Skeletal muscle tissue (tissue), 4 donors: Measurements from ENCODE around the gene RPS6KB2. TPM values are rescaled to one million over a fixed set of nuclear protein-coding genes. Genes with fewer than 3 reads are reported as not detected.

ENCODE experiments used
- H3K27ac ChIP-seq: one replicate; pipeline ENCODE4 v1.7.0; 2013; ENCODE audit warnings: mild to moderate bottlenecking, low read depth, low read length, inconsistent platforms
- H3K27me3 ChIP-seq, 3 donors: one replicate each; pipeline ENCODE4 v1.7.0; 2013; ENCODE audit warnings: low read length in 3 of 3; ENCODE audit not compliant: control insufficient read depth in 3 of 3, insufficient read depth in 3 of 3
- H3K36me3 ChIP-seq, 3 donors: one replicate each; pipeline ENCODE4 v1.7.0; 2013; ENCODE audit warnings: low read length in 3 of 3; ENCODE audit not compliant: control insufficient read depth in 3 of 3, insufficient read depth in 3 of 3
- H3K4me1 ChIP-seq, 3 donors: one replicate each; pipeline ENCODE4 v1.7.0; 2013; ENCODE audit warnings: low read length in 3 of 3, mild to moderate bottlenecking in 3 of 3; ENCODE audit not compliant: control insufficient read depth in 3 of 3, insufficient read depth in 3 of 3
- H3K4me3 ChIP-seq, 3 donors: one replicate each; pipeline ENCODE4 v1.7.0; 2013; ENCODE audit warnings: low read length in 3 of 3
- H3K9ac ChIP-seq, 3 donors: one replicate each; pipeline ENCODE4 v1.7.0; 2013; ENCODE audit warnings: low read length in 3 of 3, mild to moderate bottlenecking in 3 of 3, moderate library complexity in 2 of 3, low read depth in 1 of 3
- H3K9me3 ChIP-seq, 3 donors: one replicate each; pipeline ENCODE4 v1.7.0; 2013; ENCODE audit warnings: low read length in 3 of 3; ENCODE audit not compliant: control insufficient read depth in 3 of 3
- total RNA-seq: library from RNA; depleted of rRNA; stranded (reverse); fragments of >200 nt; gene quantifications from one replicate; pipeline ENCODE4 v1.2.3, GENCODE V29; 2014
- donor health status: Osteomylitis.

The RPS6KB2 gene
- total RNA-seq, 1 donor from 2014 or later, result 23.5 TPM

DNA sequence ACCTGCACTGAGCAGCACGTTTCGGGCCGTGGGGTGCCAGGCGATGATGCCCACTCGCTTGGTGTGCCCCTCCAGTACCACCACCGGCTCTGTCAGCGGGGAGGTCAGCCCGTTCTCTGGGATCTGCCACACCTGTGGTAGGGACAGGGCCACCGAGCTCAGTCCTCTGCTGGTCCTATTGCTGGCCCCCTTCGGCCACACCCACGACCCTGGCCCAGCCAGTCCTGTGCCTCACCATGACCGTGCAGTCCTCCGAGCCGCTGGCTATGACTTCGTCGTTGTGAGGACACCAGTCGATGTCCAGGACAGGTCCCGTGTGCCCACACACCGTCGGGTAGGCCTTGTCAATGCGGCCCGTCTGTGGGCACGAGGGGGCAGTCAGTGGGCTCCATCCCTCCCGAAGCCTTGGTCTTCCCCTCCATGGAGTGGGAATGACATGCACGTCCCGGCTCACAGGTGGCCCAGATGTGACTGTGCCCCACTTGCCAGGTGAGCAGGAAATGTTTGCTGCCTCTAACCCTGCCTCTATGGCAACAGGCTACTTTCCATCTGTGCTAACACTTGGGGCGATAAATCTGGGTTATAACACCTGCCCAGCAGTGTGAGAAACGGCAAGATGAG, 13.5 kb downstream of the RPS6KB2 start:
- peaks cover 25 to 38% (median 28%) of the 10 kb centered on the region in 3 donors for H3K4me1 ChIP-seq
- H3K4me3 ChIP-seq, result no peak overlapping the region
- H3K9ac ChIP-seq, result no peak overlapping the region
- peaks cover 4 to 12% (median 5%) of the 10 kb centered on the region in 3 donors for H3K36me3 ChIP-seq
- no peaks in the 10 kb centered on the region for H3K27me3 ChIP-seq
- no peaks in the 10 kb centered on the region for H3K9me3 ChIP-seq
- H3K27ac ChIP-seq, result no peak overlapping the region

- peak overlapping the region; percentile 74 to 84 (median 76) for H3K9ac ChIP-seq
- H3K27ac ChIP-seq, result peak overlapping the region; percentile 80
- peaks cover 25 to 38% (median 28%) of the 10 kb centered on the region in 3 donors for H3K4me1 ChIP-seq
- H3K27me3 ChIP-seq, result no peaks in the 10 kb centered on the region
- H3K36me3 ChIP-seq, result peaks cover 4 to 12% (median 5%) of the 10 kb centered on the region in 3 donors
- peak overlapping the region; percentile 62 to 80 (median 71) for H3K4me3 ChIP-seq
- no peaks in the 10 kb centered on the region for H3K9me3 ChIP-seq
These were observed 14.5 kb downstream of the RPS6KB2 start for GRCh38 chr11:67442504-67443404.

- Histone ChIP-seq H3K27me3 (peaks cover 0 to 4% (median 0%) of the 10 kb centered on the region in 3 donors), H3K9me3 (no peaks in the 10 kb centered on the region), H3K36me3 (peaks cover 0 to 7% (median 4%) of the 10 kb centered on the region in 3 donors), H3K4me3 (no peak overlapping the region), H3K27ac (no peak overlapping the region), H3K4me1 (peaks cover 13 to 22% (median 16%) of the 10 kb centered on the region in 3 donors), H3K9ac (no peak overlapping the region)
These were observed 17.2 kb downstream of the RPS6KB2 start for GRCh38 chr11:67445515-67445914.

- no peaks in the 10 kb centered on the region for H3K9me3 ChIP-seq
- H3K4me1 ChIP-seq, result peaks cover 0 to 8% (median 7%) of the 10 kb centered on the region in 3 donors
- H3K27me3 ChIP-seq, result peaks cover 0 to 4% (median 0%) of the 10 kb centered on the region in 3 donors
- H3K9ac ChIP-seq, result no peak overlapping the region
- no peak overlapping the region for H3K4me3 ChIP-seq
- no peaks in the 10 kb centered on the region for H3K36me3 ChIP-seq
- no peak overlapping the region for H3K27ac ChIP-seq
These were observed 19.9 kb downstream of the RPS6KB2 start for GRCh38 chr11:67448220-67448609.

DNA sequence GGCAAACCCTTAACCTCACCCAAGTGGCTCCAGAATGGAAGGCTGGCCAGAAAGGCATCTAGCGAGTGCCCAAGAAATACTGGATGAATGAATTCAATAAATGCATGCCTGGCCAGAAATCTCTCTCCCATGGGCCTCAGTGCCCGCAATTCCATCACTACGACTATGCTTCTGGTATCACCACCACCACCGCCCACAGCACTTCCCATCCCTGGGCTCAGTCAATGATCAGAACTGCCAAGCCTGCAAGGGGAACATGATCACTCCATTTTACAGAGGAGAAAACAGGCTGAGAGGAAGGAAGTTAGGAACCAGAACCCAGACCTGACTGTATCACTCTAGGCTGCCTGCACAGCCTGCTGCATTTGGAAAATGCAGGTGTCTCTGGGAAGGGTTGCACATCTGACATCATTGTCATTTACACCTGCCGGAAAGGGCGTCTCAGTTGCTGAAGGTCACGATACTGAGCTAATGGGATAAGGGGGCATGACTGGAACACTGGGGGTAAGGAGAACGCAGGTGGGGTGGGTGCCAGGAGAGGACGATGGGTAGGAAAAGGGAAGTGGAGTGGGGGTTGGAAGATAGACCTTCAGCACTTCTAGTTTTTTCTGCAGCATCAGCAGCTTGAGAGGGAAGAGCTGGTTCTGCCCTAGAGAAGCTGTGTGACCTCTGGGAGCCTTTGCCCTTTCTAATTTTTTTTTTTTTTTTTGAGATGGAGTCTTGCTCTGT, 21.0 kb downstream of the RPS6KB2 start:
- H3K27ac ChIP-seq, result no peak overlapping the region
- H3K36me3 ChIP-seq, result no peaks in the 10 kb centered on the region
- no peak overlapping the region for H3K4me3 ChIP-seq
- no peaks in the 10 kb centered on the region for H3K9me3 ChIP-seq
- H3K4me1 ChIP-seq, result peaks cover 0 to 8% (median 7%) of the 10 kb centered on the region in 3 donors
- no peak overlapping the region for H3K9ac ChIP-seq
- H3K27me3 ChIP-seq, result peaks cover 0 to 4% (median 0%) of the 10 kb centered on the region in 3 donors

DNA sequence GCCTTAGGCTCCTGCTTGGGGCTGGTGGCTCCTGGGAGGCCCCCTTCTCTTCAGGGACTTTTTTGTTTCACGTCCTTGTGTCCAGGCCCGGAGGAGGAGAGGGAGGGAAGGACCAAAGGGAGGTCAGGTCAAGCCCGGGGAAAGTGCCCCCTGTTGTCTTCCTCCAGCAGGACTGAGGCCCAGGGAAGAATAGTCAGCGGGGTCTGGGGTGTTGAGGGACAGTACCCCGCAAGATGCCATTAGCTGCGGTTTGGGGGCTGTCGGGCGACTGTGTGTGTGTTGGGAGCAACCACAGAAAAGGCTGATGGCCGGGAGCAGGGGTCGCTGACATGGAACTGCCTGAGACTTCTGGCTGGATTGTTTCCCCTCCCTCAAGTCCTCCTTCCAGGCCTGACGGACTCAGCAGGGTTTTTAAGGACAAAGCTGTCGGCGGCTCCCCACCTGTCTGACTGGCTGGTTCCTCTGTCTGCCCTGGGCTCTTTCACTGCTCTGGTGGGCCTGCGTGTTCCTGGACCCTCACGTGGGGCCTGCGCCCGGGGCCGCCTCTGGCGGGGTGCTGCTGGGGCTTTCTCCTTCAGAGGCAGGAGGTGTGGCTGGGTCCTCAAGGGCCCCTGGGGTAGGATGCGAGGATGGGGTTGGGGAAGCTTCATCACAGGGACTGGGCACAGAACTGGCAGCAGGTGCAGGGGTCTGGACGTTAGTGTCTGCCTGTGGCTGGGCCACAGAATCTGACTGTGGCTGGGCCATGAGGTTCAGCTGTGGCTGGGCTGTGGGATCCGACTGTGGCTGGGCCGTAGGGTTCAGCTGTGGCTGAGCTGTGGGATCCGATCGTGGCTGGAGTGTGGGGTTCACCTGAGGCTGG, 22.7 kb downstream of the RPS6KB2 start:
- no peak overlapping the region for H3K4me3 ChIP-seq
- H3K9ac ChIP-seq, result no peak overlapping the region
- H3K4me1 ChIP-seq, result peaks cover 0 to 8% (median 7%) of the 10 kb centered on the region in 3 donors
- H3K9me3 ChIP-seq, result no peaks in the 10 kb centered on the region
- no peak overlapping the region for H3K27ac ChIP-seq
- peaks cover 0 to 6% (median 4%) of the 10 kb centered on the region in 3 donors for H3K27me3 ChIP-seq
- no peaks in the 10 kb centered on the region for H3K36me3 ChIP-seq

DNA sequence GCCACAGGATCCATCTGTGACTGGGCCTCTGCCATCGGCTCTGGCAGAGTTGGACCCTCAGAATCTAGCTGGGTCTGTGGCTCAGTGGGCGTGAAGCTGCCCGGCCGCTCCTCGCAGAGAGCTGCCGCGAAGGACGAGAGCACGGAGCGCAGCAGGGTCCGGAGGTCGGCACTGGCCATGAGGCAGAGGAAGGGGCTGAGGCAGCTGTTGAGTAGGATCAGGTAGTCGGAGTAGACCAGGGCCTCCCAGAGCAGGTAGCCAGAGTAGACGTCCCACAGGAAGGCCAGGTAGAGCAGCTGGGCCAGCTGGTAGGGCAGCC, 23.3 kb downstream of the RPS6KB2 start:
- H3K9me3 ChIP-seq, result no peaks in the 10 kb centered on the region
- no peak overlapping the region for H3K4me3 ChIP-seq
- H3K9ac ChIP-seq, result no peak overlapping the region
- no peak overlapping the region for H3K27ac ChIP-seq
- peaks cover 0 to 6% (median 4%) of the 10 kb centered on the region in 3 donors for H3K27me3 ChIP-seq
- no peaks in the 10 kb centered on the region for H3K36me3 ChIP-seq
- peaks cover 0 to 8% (median 7%) of the 10 kb centered on the region in 3 donors for H3K4me1 ChIP-seq

DNA sequence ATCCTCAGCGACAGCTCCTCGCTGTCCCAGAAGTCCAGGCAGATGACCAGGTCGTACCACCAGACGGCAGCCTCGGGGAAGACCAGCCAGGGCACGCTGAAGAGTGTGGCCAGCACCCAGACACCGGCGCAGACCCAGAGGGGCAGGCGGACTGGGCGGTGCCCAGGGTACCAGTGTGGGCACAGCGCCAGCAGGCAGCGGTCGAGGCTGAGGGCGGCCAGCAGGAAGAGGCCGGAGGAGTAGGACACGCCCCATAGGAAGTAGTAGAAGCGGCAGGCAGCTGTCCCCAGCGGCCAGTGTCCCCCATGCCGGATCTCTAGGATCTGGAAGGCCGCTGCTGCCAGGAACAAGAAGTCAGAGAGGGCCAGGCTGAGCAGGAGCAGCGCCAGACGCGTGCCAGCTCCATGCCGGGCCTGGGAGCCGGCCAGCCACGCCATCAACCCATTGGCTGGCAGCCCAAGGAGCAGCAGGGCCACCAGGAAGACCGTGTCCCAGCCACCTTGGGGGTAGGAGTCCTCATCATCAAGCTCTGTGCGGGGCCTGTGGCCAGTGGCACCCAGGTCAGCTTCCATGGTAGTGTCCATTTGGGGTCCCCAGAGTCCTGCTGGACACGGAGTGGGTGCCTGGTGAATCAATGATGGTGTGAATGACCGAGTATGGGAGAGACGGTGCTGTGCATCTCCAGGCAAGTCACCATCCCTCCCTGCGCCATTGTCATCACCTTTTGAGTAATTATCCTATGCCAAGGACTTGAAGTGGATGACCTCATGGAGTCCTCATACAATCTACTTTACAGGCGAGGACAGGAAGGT, 24.1 kb downstream of the RPS6KB2 start, which contains the start of gene GPR152:
GPR152 (minus strand) TSS at position 589 of the 812 bp plus-strand sequence; CDS start at position 584, 5 bp downstream.
- H3K36me3 ChIP-seq, result no peaks in the 10 kb centered on the region
- peak within 1 kb of the TSS in 2 of 3 donors; percentile 58 to 73 for H3K9ac ChIP-seq
- H3K4me1 ChIP-seq, result peaks cover 0 to 8% (median 7%) of the 10 kb centered on the region in 3 donors
- H3K27me3 ChIP-seq, result peaks cover 0 to 6% (median 4%) of the 10 kb centered on the region in 3 donors
- peak within 1 kb of the TSS; percentile 43 to 64 (median 54) for H3K4me3 ChIP-seq
- H3K27ac ChIP-seq, result no peak within 1 kb of the TSS
- no peaks in the 10 kb centered on the region for H3K9me3 ChIP-seq
